Loucy (cell line): ENCODE results near the gene IL7R.

Experiments
- H2AFZ ChIP-seq: fragments of 200-600 bp; sonication (generic); 2 replicates; pipeline ENCODE4 v1.6.0; 2016; ENCODE audit warnings: antibody characterized with exemption, mild to moderate bottlenecking, low read length, moderate library complexity
- H3F3A ChIP-seq: fragments of 200-600 bp; 2 replicates; pipeline ENCODE4 v1.6.0; 2016; ENCODE audit warnings: antibody characterized with exemption, low read depth, mild to moderate bottlenecking
- H3K27me3 ChIP-seq: fragments of 200-600 bp; sonication (generic); 2 replicates; pipeline ENCODE4 v1.6.1; 2014; ENCODE audit warnings: low read length, mild to moderate bottlenecking; ENCODE audit not compliant: insufficient read depth, poor library complexity, severe bottlenecking
- H3K36me3 ChIP-seq: fragments of 200-600 bp; sonication (generic); 2 replicates; pipeline ENCODE4 v1.6.1; 2016; ENCODE audit warnings: low read length; ENCODE audit not compliant: insufficient read depth
- H3K4me1 ChIP-seq: fragments of 200-600 bp; sonication (generic); 2 replicates; pipeline ENCODE4 v1.5.1; 2014; ENCODE audit warnings: low read length, mild to moderate bottlenecking; ENCODE audit not compliant: insufficient read depth, poor library complexity, severe bottlenecking
- H3K4me2 ChIP-seq: fragments of 200-600 bp; sonication (generic); 2 replicates; pipeline ENCODE4 v1.6.0; 2014; ENCODE audit warnings: antibody characterized with exemption, low read length, low read depth, mild to moderate bottlenecking; ENCODE audit not compliant: poor library complexity, severe bottlenecking
- H3K4me3 ChIP-seq: fragments of 200-600 bp; sonication (generic); 2 replicates; pipeline ENCODE4 v1.5.1; 2014; ENCODE audit warnings: low read length, mild to moderate bottlenecking, mixed read lengths; ENCODE audit not compliant: poor library complexity, severe bottlenecking
- H3K79me2 ChIP-seq: fragments of 200-600 bp; sonication (generic); 2 replicates; pipeline ENCODE4 v1.6.1; 2014; ENCODE audit warnings: low read length; ENCODE audit not compliant: insufficient read depth
- H3K9ac ChIP-seq: fragments of 200-600 bp; sonication (generic); 2 replicates; pipeline ENCODE4 v1.6.0; 2014; ENCODE audit warnings: mild to moderate bottlenecking, low read depth, low read length, moderate library complexity; ENCODE audit not compliant: poor library complexity, severe bottlenecking
- H3K9me2 ChIP-seq: fragments of 200-600 bp; sonication (generic); replicated peaks from 2 replicates; pipeline ENCODE4 v1.6.1; 2016; ENCODE audit warnings: low read depth, low read length, mixed read lengths
- H3K9me3 ChIP-seq: fragments of 200-600 bp; sonication (generic); 2 replicates; pipeline ENCODE4 v1.6.1; 2014; ENCODE audit warnings: mild to moderate bottlenecking, antibody characterized with exemption, low read length, low read depth; ENCODE audit not compliant: insufficient read depth
- H4K20me1 ChIP-seq: fragments of 200-600 bp; sonication (generic); 2 replicates; pipeline ENCODE4 v1.6.0; 2014; ENCODE audit warnings: antibody characterized with exemption, low read length, mild to moderate bottlenecking; ENCODE audit not compliant: insufficient read depth, poor library complexity, severe bottlenecking
- CTCF ChIP-seq: fragments of 200-600 bp; sonication (generic); conservative IDR thresholded peaks from 2 replicates; pipeline ENCODE4 v1.5.1; 2014; ENCODE audit warnings: mild to moderate bottlenecking, antibody characterized with exemption, low read length
- EZH2phosphoT487 ChIP-seq: fragments of 200-600 bp; IDR thresholded peaks from 2 replicates; pipeline ENCODE4 v1.6.1; 2018; ENCODE audit warnings: antibody characterized with exemption, mild to moderate bottlenecking, moderate library complexity, borderline replicate concordance

IL7R gene

GRCh38 chr5:35902046-35902672 lies 45.5 kb downstream of the IL7R start:
- no peak for TF ChIP-seq EZH2phosphoT487
- TF ChIP-seq CTCF: no peak
- H3K9ac ChIP-seq: no peak overlapping the region
- H3K9me2 ChIP-seq: no peaks in the 10 kb centered on the region
- H3F3A ChIP-seq: no peaks in the 10 kb centered on the region
- no peaks in the 10 kb centered on the region for H4K20me1 ChIP-seq
- no peaks in the 10 kb centered on the region for H3K27me3 ChIP-seq
- H3K79me2 ChIP-seq: no peaks in the 10 kb centered on the region
- peaks cover 44% of the 10 kb centered on the region for H3K4me1 ChIP-seq
- no peak overlapping the region for H3K4me2 ChIP-seq
- no peak overlapping the region for H3K4me3 ChIP-seq
- H3K36me3 ChIP-seq: no peaks in the 10 kb centered on the region
- H3K9me3 ChIP-seq: no peaks in the 10 kb centered on the region; the same call in 1 of the 2 replicates
- H2AFZ ChIP-seq: no peak overlapping the region

GRCh38 chr5:35903631-35904203 lies 47.0 kb downstream of the IL7R start:
- Histone ChIP-seq H3K4me1 (peaks cover 55% of the 10 kb centered on the region), H4K20me1 (no peaks in the 10 kb centered on the region), H3K9me3 (no peaks in the 10 kb centered on the region; the same call in 1 of the 2 replicates), H3K4me3 (no peak overlapping the region), H3F3A (peaks cover 3% of the 10 kb centered on the region), H3K9ac (no peak overlapping the region), H2AFZ (no peak overlapping the region), H3K4me2 (no peak overlapping the region), H3K36me3 (no peaks in the 10 kb centered on the region), H3K27me3 (no peaks in the 10 kb centered on the region), H3K9me2 (no peaks in the 10 kb centered on the region), H3K79me2 (no peaks in the 10 kb centered on the region)
- TF ChIP-seq EZH2phosphoT487: no peak
- no peak for TF ChIP-seq CTCF

GRCh38 chr5:35904443-35905132 lies 47.9 kb downstream of the IL7R start:
- no peaks in the 10 kb centered on the region for H3K79me2 ChIP-seq
- H3F3A ChIP-seq: peaks cover 9% of the 10 kb centered on the region
- no peak overlapping the region for H3K4me3 ChIP-seq
- no peak for TF ChIP-seq EZH2phosphoT487
- no peak for TF ChIP-seq CTCF
- H2AFZ ChIP-seq: no peak overlapping the region
- no peaks in the 10 kb centered on the region for H3K9me2 ChIP-seq
- H3K4me1 ChIP-seq: peaks cover 55% of the 10 kb centered on the region
- no peak overlapping the region for H3K9ac ChIP-seq
- H3K9me3 ChIP-seq: no peaks in the 10 kb centered on the region; the same call in 1 of the 2 replicates
- H3K36me3 ChIP-seq: no peaks in the 10 kb centered on the region
- H3K4me2 ChIP-seq: no peak overlapping the region
- no peaks in the 10 kb centered on the region for H4K20me1 ChIP-seq
- H3K27me3 ChIP-seq: no peaks in the 10 kb centered on the region
